ENCODE measurements around the gene PILRA.
"Not testable (repeated sequence)": the region's sequence is repeated elsewhere in the genome, so short reads cannot be mapped to it uniquely, and the experiment has no call there.

DNA sequence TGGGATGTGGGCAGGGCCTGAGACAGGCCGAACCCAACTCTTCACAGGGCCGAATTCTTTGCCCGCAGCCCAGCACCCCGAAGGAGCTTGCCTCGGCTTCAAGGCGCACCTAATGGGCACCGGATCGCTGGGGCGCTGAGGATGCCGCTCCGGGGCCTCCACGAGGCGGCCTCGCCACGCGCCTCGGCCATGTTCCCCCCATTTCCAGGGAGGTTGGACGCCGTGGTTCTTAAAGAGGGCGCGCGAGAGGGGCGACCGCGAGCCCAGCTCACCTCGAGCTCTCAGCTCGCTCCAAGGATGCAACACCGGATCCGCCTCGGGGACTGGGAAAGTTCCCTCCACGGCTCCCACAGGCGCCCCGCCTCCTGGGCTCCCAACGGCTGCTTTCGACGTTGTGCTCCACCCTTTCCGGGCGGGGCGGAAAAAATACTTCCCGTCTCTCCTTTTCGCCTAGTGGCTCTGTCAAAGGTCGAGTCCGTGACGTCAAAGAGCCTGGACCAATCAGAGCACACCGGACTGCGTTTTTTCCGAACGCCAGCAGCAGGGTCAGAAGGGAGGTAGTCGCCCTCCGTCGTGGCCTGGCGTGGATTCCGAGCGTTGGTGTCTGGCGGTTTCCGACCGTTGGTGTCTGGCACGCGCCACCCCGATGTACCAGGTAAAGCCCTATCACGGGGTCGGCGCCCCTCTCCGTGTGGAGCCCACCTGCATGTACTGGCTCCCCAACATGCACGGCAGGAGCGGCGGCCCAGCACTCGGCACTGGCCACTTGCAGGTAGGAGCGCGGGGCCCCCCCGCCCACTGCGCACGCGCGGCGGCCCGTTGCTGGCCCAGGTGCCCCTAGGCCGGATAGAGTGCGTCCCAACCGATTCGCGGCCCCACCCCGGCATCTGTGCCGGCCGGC lies 37.5 kb upstream of the PILRA start:
- TF ChIP-seq, protein P1, sequence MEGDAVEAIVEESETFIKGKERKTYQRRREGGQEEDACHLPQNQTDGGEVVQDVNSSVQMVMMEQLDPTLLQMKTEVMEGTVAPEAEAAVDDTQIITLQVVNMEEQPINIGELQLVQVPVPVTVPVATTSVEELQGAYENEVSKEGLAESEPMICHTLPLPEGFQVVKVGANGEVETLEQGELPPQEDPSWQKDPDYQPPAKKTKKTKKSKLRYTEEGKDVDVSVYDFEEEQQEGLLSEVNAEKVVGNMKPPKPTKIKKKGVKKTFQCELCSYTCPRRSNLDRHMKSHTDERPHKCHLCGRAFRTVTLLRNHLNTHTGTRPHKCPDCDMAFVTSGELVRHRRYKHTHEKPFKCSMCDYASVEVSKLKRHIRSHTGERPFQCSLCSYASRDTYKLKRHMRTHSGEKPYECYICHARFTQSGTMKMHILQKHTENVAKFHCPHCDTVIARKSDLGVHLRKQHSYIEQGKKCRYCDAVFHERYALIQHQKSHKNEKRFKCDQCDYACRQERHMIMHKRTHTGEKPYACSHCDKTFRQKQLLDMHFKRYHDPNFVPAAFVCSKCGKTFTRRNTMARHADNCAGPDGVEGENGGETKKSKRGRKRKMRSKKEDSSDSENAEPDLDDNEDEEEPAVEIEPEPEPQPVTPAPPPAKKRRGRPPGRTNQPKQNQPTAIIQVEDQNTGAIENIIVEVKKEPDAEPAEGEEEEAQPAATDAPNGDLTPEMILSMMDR (IDR thresholded peaks at IDR 0.05), result not testable (repeated sequence)
- TF ChIP-seq ZFX (IDR thresholded peaks at IDR 0.05; ENCODE audit: borderline replicate concordance), result not testable (repeated sequence)

Data from 22Rv1 (cell line).